Right atrium auricular region (tissue), 2 donors: ENCODE measurements around the gene WDFY2. TPM values are rescaled to one million over a fixed set of nuclear protein-coding genes. Genes with fewer than 3 reads are reported as not detected.

Experiments used
- DNase-seq: peaks from one replicate; pipeline ENCODE4 v3.0.0-alpha.2; 2019; ENCODE audit warnings: low spot score
- H3K27ac ChIP-seq, 2 donors: fragments of 200-600 bp; sonication (generic); 1 replicate in 1 of 2; 2 replicates in 1 of 2; pipeline ENCODE4 v1.5.1; 2016 to 2019
- H3K27me3 ChIP-seq, 2 donors: fragments of 200-600 bp; sonication (generic); one replicate each; pipeline versions ENCODE4 v1.5.1 to v1.6.0; 2017 to 2019
- H3K36me3 ChIP-seq: fragments of 200-600 bp; sonication (generic); one replicate; pipeline ENCODE4 v1.5.1; 2016
- H3K4me1 ChIP-seq, 2 donors: fragments of 200-600 bp; sonication (generic); one replicate each; pipeline versions ENCODE4 v1.5.1 to v1.6.0; 2017 to 2019
- H3K4me3 ChIP-seq, 2 donors: fragments of 200-600 bp; sonication (generic); 1 replicate in 1 of 2; 2 replicates in 1 of 2; pipeline ENCODE4 v1.5.1; 2017 to 2019; ENCODE audit warnings: mild to moderate bottlenecking in 1 of 2, moderate library complexity in 1 of 2
- H3K9me3 ChIP-seq, 2 donors: fragments of 200-600 bp; sonication (generic); one replicate each; pipeline ENCODE4 v1.5.1; 2019
- total RNA-seq, 2 donors: library from RNA; depleted of rRNA; stranded (reverse); fragments of >200 nt; gene quantifications; one replicate each; pipeline ENCODE4 v1.1.0, GENCODE V29; 2016
- TF ChIP-seq, protein P1 (sequence below), 2 donors: fragments of 200-600 bp; sonication (generic); IDR thresholded peaks; one replicate each; pipeline ENCODE4 v1.5.1; 2019; ENCODE audit warnings: antibody characterized with exemption in 2 of 2

The WDFY2 gene
- total RNA-seq, 2 donors from 2014 or later, result 2.3 to 3.8 TPM

DNA sequence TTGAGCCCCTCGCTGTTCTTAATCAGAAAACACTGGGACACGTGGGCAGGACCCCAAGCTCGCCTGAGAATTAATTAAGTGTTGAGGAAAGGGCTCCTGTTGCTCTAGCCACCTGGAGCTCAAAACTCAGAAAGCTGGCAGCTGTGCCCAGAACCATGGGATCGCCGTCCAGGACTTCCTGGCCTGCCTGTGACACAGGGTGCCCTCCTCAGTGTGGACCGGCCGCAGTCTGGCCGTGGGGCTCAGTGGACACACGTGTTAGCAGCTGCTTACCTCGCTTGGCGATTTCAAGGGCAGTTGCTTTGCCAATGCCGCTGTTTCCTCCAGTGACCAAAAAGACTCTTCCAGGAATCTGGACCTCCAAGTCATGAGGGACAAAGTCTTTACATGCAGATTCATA is 215.0 kb downstream of the WDFY2 start:
- H3K4me3 ChIP-seq, result no peak overlapping the region
- TF ChIP-seq, protein P1, sequence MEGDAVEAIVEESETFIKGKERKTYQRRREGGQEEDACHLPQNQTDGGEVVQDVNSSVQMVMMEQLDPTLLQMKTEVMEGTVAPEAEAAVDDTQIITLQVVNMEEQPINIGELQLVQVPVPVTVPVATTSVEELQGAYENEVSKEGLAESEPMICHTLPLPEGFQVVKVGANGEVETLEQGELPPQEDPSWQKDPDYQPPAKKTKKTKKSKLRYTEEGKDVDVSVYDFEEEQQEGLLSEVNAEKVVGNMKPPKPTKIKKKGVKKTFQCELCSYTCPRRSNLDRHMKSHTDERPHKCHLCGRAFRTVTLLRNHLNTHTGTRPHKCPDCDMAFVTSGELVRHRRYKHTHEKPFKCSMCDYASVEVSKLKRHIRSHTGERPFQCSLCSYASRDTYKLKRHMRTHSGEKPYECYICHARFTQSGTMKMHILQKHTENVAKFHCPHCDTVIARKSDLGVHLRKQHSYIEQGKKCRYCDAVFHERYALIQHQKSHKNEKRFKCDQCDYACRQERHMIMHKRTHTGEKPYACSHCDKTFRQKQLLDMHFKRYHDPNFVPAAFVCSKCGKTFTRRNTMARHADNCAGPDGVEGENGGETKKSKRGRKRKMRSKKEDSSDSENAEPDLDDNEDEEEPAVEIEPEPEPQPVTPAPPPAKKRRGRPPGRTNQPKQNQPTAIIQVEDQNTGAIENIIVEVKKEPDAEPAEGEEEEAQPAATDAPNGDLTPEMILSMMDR (IDR thresholded peaks at IDR 0.05), result no peak
- H3K27ac ChIP-seq, result no peak overlapping the region
- no peaks in the 10 kb centered on the region for H3K9me3 ChIP-seq
- DNase-seq, result no peak
- peaks cover 8% of the 10 kb centered on the region for H3K36me3 ChIP-seq
- H3K27me3 ChIP-seq, result no peaks in the 10 kb centered on the region
- peaks cover 0 to 26% of the 10 kb centered on the region in 2 donors for H3K4me1 ChIP-seq

DNA sequence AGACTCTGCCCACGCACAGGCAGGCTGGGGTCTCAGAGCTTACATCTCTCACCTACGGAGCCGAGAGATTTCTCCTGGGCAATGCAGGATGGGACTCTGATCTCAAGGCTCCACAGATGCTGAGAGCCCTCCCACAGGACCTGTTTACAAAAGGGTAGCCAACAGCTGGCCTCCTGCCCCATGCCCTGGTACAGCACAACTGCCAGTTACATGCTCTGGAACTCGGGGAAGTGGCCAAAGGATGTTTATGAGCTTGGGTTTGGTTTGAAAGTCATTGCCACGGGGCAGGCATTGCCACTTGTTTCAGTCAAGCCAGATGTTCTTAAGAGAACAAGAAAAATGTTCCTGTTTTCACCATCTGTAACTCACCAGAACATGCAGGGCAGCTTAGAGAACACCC is 216.2 kb downstream of the WDFY2 start:
- Histone ChIP-seq H3K36me3 (peaks cover 8% of the 10 kb centered on the region), H3K27me3 (no peaks in the 10 kb centered on the region), H3K9me3 (no peaks in the 10 kb centered on the region), H3K4me3 (no peak overlapping the region), H3K4me1 (peaks cover 0 to 37% of the 10 kb centered on the region in 2 donors), H3K27ac (peak overlapping the region; percentile 97 to 99)
- TF ChIP-seq, protein P1 (IDR thresholded peaks at IDR 0.05), result no peak
- DNase-seq, result no peak

DNA sequence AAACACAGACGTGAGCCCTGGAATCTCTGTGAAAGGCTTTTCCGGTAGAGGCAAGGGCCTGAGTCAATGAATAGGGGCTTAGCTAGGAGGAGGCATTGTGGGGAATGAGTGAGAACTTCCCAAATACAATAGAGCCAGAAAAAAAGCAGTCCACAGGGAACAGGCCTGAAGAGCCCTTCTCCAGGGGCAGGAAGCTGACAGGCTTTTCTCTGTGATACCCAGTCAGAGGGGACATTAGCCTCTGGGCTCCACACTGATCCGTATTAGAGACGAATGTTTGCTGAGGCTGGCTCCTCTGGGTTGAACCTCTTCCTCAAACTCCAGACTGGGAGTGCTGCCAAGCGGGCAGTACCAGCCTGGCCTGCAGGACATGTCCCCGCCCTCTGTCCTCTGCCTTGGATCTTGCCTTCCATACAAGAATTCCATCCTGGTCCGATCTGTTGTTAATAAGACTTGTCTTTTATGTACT is 217.4 kb downstream of the WDFY2 start:
- Histone ChIP-seq H3K4me1 (peaks cover 0 to 46% of the 10 kb centered on the region in 2 donors), H3K27ac (peak overlapping the region; percentile 97 to 99), H3K27me3 (no peaks in the 10 kb centered on the region), H3K36me3 (peaks cover 8% of the 10 kb centered on the region), H3K4me3 (no peak overlapping the region), H3K9me3 (no peaks in the 10 kb centered on the region)
- peak; percentile 83 for DNase-seq
- TF ChIP-seq, protein P1 (IDR thresholded peaks at IDR 0.05), result no peak

DNA sequence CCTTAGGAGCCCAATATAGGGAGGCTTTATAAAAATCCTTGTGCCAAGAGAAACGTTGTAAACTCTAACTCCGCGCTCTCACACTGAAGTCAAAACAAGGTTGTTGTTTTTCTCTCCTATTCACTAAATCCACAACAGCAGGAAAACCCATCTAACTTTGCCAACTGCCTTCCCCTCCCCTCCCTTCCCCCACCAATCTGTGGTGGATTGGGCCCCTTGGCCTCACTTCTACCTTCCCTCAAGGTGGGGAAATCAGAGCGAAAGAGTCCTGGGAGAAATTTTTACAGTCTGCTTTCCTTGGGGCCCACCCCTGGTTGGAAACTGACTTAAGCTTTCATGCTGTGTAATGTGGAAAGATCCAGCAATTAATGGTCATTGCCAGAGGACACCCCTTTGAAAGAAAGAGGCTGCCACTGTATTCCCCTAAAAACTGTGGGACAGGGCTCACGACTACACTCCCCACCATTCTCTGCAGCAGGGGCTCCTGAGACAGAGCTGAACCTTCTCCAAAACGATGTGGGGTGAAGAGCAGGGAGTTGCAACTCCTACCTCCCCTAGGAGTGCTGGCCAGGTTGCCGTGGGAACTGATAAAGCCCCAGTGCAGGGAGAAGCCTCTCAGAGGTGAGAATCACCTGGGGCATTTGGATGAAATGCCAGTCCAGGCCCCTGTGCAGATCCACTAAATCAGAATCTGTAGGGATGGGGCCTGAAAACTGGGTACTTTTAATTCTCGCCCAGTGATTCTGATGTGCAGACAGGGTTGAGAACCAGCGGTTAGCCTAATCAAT is 218.6 kb downstream of the WDFY2 start:
- H3K4me3 ChIP-seq, result peak overlapping the region; percentile 48 to 75
- DNase-seq, result no peak
- no peaks in the 10 kb centered on the region for H3K27me3 ChIP-seq
- H3K27ac ChIP-seq, result peak overlapping the region; percentile 97 to 99
- peaks cover 0 to 48% of the 10 kb centered on the region in 2 donors for H3K4me1 ChIP-seq
- TF ChIP-seq, protein P1 (IDR thresholded peaks at IDR 0.05), result no peak
- peaks cover 8% of the 10 kb centered on the region for H3K36me3 ChIP-seq
- H3K9me3 ChIP-seq, result no peaks in the 10 kb centered on the region

DNA sequence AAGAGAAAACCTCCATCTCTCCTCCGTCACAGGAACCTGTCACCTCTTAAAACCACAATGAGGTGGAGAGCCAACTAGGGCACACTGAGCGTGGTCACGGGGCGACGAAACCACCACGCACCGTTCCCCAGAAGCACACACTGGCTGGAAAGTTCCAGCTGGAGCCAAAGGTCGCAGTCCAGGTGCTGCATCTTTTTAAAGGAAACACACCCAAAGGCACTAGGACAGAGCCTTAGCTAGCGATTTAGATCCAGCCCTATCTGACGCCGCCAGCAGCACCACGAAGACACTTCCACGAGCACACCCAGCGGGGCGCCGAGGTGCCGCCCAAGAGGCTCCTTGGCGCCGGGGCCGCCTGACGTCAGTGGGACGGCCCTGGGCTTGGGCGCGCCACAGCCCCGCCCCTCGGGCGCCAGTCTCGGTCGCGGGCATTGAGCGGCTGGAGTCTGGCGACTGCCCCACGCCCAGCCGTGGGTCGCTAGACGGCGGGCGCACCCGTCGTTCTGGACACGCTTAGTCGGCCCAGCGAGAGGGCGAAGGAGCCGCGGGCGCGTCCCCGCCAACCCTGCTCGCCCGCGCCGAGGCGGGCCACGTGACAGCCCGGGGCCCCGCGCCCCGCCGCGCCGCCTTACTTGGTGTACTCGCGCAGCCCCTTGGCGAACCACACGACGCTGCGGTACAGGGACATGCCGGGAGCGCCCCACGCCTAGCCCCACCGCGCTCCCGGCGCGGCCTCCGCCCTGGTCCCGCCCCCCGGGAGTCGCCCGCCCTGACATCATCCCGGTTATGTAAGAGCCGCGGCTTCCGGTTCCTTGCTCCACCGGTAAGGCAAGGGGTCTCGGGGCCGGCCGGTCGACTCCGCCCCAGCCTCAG is 219.4 kb downstream of the WDFY2 start, which contains the start of gene DHRS12:
Gene DHRS12, minus strand, starts transcription at position 742 of the 873 bp plus-strand sequence. CDS start 4,504 bp downstream, outside the sequence.
- Histone ChIP-seq H3K36me3 (peaks cover 2% of the 10 kb centered on the region), H3K9me3 (no peaks in the 10 kb centered on the region), H3K4me1 (peaks cover 0 to 48% of the 10 kb centered on the region in 2 donors), H3K27me3 (no peaks in the 10 kb centered on the region), H3K27ac (peak within 1 kb of the TSS; percentile 97 to 99), H3K4me3 (peak within 1 kb of the TSS; percentile 48 to 75)
- peak; percentile 95 for DNase-seq
- TF ChIP-seq, protein P1 (IDR thresholded peaks at IDR 0.05), result peak in 1 of 2 donors; percentile 19
